NCI-H748 (cell line): ENCODE measurements around the gene GLUL.
"Not testable (repeated sequence)": the region's sequence is repeated elsewhere in the genome, so short reads cannot be mapped to it uniquely, and the experiment has no call there.

ENCODE experiments used
- DNase-seq: peaks from one replicate; lab custom pipeline; 2025; ENCODE audit not compliant: unreplicated experiment; lab: John Stamatoyannopoulos, UW

Gene GLUL

DNA sequence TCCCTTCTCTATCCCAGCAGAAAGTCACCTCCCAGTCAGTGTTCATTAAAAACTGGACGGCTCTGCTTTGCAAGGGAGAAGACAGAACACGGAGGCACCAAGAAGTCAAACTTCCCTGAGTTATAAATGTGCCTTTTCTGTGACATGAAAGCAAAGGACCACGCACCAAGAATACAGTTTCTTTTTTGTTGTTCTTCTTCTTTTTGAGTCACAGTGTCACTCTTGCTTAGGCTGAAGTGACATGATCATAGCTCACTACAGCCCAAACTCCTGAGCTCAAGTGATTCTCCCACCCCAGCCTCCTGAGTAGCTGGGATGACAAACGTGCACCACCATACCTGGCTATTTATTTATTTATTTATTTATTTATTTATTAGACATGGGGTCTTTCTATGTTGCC lies 22.7 kb downstream of the GLUL start:
- no peak for DNase-seq

DNA sequence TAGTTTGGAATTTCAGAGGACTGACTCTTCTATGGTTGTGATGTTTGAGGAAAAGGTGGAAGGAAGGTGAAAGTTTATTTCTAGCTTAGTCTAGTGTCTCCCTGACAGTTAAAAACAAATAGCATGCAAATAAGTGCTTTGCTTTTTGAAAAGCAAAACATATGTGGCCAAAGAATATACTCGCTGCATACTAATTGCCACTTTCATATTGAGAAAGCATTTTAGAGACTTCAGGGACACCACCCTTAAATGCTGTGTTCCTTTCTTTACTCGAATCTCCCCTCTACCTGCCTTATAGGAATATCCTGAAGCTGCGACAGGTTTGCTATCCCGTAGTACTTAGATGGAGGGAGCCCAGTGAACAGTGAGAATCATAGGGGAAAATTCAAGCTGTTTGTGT lies 23.2 kb downstream of the GLUL start:
- no peak for DNase-seq

GRCh38 chr1:182367926-182368325 lies 23.7 kb downstream of the GLUL start:
- no peak for DNase-seq

DNA sequence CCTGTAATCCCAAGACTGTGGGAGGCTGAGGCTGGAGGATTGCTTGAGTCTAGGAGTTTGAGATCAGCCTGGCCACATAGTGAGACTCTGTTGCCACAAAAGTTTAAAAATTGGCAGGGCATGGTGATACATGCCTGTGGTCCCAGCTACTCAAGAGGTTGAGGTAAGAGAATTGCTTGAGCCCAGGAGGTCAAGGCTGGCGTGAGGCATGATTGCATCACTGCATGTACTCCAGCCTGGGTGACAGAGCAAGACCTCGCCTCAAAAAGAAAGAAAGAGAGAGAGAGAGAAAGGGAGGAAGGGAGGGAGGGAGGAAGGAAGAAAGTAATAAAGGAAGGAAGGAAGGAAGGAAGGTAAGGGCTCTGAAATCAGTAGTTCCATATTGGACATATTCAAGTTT lies 25.0 kb downstream of the GLUL start:
- no peak for DNase-seq

DNA sequence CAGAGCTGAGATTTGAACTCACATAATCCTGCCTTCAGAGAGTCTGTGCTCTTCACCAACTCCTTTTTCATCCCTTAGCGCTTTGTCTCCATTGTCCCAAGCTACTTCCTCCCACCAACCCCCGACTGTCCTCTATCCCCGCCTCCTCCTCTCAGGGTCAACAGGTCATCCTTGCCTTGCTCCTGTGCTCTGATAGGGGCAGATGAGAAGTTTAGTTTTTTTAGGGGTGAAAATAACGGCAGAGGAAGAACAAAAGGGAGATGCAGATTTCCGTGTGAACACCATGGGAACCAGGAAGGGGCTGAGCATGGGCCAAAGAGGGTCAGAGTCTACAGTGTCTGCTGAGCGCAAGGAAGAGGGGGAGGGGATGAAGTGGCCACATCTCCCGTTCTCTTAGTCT lies 31.9 kb downstream of the GLUL start:
- no peak for DNase-seq

DNA sequence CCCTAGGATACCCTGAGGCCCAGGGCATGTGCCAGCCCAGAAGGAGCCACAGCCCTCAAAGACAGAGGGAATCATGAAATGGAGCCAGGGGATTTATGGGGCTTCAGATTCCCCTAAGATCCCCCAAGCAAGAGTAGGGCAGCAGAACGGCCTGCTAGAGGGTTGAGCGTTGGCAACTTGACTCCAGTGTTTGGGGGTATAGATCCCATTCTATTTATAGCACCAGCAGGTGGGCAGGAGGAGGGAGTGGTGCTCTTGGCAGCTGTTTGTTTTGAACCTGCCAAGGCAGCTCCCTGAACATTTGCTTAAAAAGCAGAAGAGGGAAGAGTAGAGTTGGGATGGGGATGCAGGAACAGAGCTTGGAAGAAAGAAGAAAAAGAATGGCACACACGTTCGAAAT lies 33.7 kb downstream of the GLUL start:
- peak; percentile 80 for DNase-seq

DNA sequence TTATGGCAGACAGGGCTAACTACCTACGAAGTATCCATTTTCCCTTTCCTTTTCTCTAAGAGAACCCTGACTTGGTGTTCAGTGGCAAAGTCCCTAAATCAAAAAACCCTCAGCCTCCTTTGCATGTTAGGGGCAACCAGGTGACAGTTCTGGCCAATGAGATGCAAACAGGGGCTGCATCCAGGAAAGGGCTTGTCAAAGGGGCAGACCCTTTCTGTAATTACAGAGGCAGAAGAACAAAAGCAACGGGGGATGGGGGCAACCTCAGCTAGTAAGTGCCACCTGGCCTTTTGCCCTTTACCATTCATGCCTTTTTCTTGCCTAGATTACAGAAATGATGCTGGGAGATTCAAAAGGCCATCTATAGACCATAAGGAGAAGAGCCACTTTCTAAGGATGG lies 34.4 kb downstream of the GLUL start:
- peak; percentile 45 for DNase-seq

DNA sequence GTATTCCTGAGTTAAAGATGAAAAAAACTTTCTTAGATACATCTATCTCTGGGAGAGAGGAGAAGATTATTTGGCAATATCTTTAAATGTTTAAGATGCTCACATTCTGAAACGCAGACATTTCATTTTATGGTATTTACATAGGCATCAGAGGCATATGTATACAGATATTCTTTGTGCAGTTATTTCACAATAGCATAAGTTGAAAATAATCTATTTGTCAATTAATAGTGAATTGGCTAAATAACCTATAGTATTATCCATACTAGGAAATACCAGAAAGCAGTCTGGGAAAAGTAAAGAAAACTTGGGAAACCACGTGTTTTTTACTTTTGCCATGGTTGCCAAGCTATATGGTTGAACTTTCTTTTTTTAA lies 35.9 kb downstream of the GLUL start:
- no peak for DNase-seq

DNA sequence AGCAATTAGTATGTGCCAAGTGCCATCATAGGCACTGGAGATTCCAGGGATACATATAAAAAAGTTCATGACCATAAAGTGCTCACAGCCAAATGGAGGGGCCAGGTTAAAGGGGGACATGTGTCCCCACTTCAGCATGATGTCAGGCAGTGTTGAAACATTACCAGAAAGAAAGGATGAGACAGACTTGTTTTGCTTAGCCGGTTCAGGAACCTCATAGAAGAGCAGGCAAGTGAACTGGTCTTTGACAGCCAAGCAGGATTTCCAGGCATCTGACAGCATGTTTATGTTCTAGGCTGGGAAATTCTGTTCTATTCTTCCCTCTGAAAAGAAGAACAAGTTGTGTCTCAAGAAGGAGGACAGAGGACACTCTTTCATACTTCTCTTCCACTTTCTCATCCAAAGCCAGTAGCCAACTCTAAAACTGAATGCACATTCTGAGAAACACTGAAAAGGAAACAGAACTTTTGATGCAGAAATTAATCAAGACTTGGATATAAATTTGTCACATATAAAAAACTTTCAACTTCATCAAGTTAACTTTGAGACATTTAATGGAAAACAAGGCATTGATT lies 39.7 kb downstream of the GLUL start:
- no peak for DNase-seq

DNA sequence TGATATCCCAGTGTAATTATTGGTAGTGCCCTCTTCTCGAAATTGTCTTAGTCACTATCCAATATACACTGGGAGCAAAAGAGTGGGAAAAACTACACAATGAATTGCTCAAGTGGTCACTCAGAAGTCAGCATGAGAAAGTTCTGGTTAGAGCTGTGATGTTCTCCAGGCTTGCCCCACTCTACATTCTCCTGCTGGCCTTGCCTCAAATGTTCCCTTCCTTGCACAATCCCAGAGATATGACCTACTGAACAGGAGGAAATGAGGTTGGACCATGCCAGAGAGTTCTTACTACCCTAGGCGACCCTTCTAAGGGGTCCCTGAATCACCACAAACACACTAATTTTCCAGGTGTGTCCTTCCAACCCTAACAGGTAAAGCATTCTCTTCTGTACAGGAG lies 40.8 kb downstream of the GLUL start:
- no peak for DNase-seq

DNA sequence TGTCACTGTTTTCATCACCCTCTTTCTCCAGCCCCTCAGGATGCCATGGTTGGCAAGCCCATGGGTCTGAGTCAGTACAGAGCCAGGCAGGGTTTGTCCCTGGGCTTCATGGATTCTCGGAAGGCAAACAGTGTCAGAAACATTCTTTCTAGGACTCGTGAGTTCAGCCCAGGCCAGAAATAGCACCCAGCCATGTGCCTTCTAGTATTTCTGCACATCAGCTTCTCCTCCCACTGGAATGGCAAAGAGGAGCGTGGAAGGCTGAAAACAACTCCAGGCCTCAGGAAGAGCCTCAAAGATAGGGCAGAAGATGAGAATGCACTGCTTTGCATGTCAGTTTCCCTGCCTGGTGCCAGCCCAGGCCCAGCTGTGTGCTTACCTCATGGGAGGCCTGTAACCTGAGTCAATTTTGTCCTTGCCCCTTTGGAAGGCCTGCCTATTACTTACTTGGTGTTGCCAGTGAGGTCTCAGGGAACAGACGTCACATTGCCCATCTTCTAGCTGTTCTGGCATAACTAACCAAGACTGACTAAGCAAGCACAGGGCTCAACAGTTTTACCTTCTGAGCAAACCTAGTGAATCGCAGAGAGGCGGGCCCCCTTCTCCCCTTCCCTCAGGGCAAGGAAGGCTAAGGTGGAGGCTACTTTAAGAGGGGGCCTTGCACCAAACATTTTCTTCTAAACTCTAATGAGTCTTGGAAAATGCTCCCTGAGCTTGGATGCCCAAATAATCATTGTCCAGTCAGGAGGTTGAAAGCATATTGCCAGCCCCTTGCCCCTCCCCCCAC lies 42.4 kb downstream of the GLUL start:
- no peak for DNase-seq

DNA sequence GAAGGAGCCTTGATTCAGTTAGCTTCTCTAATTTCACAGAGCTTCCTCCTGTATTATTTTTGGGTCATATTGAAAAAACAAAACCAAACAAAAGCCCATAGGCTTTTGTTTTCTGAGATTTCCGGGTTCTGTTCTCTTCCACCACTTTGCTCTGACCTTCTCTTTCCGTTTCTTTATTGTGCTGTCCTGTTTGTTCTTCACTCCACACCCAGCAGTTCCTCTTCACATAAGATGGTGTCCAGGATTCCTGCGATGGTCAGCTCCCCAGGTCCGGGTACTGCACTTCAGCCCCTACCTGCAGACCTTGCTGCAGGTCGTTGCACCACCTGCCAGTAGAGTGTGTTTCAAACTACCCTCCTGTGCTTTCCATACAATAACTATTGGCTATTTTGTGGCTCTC lies 44.6 kb downstream of the GLUL start:
- no peak for DNase-seq

DNA sequence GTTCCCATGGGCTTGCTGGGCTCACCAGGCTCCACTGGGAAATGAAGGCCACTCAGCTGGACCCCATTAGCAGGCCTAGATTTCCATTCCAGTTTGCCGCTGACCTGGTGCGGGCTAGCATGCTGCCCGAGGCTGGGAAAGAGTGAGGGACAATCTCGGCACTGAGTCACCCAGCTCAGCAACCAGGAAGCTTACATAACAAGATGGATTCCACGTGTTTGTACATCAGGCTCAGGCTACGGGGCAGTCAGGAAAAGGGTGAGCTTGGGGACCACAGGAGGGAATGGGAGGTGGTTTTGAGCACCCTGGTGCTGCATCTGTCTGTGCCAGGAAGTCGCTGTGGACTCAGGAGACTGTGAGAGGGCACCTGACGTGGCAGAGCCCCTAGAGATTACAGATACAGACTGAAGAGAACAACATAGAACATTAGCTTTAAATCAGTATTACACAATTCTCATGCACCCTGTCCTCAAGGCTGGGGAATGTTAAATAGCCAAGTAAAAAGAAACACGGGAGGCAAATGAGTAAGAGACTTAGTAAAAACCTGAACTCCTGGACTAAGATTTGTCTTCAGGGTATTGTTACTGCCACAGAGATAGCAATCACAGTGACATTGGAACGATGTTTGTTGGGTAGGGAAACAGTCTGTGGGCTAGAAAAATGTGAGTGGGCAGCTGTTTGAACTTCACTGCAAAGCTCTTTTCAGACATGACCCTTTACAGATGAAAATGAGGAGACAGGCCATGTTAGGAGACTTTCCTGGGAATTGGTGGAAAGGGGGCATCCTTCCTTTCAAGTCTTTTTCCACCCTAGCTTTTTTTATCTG lies 51.1 kb downstream of the GLUL start:
- no peak for DNase-seq

- no peak for DNase-seq
Measured at GRCh38 chr1:182339684-182340083, 51.9 kb downstream of the GLUL start.

DNA sequence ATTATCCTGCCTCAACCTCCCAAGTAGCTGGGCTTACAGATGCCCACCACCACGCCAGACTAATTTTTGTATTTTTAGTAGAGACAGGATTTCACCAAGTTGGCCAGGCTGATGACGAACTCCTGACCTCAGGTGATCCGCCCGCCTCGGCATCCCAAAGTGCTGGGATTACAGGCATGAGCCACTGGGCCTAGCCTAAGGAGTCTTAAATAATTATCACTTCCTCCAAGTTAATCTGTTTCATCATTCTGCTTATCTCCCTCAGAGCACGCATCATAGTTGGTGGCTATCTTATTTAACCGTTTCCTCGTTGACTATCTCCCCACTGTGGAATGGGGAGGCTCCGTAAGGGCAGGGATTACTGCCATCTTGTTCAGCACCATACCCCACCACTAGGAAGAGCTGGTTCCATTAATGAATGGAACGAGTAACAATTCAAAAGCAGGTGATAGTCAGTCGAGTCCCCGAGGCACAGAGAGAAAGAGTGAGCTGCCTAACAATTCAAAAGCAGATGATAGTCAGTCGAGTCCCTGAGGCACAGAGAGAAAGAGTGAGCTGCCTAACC lies 52.7 kb downstream of the GLUL start:
- no peak for DNase-seq

- no peak for DNase-seq
Measured at GRCh38 chr1:182337736-182338571, 53.6 kb downstream of the GLUL start.

DNA sequence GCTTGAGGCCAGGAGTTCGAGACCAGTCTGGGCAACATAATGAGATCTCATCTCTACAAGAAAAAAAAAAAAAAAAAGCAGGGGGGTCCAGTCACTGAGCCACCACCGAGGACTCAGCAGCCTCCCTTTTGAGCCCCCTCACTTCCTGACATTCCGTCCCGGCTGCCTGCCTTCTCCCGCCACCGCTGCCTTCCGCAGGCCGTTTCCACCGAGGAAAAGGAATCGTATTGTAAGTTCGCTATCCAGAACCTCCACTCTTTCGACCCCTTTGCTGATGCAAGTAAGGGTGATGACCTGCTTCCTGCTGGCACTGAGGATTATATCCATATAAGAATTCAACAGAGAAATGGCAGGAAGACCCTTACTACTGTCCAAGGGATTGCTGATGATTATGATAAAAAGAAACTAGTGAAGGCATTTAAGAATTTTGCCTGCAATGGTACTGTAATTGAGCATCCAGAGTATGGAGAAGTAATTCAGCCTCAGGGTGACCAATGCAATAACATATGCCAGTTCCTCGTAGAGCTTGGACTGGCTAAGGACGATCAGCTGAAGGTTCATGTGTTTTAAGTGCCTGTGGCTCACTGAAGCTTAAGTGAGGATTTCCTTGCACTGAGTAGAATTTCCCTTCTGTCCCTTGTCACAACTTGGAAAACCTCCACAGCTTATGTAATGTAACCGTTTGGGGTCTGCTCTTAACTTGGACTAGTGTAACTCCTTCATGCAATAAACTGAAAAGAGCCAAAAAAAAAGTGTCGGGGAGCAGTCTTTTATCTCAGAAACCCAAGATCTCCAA lies 55.6 kb downstream of the GLUL start:
- no peak for DNase-seq

- DNase-seq: not testable (repeated sequence)
Measured at GRCh38 chr1:182333071-182333571, 58.5 kb downstream of the GLUL start.

DNA sequence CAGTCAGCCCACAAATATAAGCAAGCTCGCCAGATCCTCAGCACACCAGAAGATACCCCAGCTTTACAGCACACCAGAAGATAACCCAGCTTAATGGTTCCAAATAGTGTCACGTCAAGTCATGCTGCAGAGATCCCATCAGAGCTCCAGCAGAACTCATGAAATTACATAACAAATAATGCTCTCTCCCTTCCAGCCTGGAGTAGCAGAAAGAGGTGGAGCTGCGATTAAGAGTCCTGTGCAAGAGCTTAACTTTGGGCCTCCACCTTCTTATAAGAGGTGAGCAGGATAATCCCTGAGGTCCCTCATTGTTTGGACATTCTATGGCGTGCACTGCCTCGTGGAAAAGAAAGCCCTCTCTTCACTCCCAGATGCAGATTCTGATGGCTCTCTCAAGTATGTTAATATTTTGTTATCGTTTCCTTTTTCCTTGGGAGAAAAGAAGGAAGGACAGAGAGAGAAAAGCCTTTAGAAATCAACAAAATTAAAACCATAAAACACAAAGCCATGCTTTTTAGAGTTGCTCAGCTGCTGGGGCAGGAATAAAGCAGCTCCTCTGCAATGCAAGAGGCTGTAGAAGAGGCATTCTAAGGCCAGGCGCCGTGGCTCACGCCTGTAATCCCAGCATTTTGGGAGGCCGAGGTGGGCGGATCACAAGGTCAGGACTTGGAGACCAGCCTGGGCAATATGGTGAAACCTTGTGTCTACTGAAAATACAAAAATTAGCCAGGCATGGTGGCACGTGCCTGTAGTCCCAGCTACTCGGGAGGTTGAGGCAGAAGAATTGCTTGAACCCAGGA lies 59.1 kb downstream of the GLUL start:
- DNase-seq: no peak
